Measurements from ENCODE around the gene TUBA4B. TPM values are rescaled to one million over a fixed set of nuclear protein-coding genes. Genes with fewer than 3 reads are reported as not detected.

TUBA4B gene
- polyA plus RNA-seq, 3 donors, result not detected

GRCh38 chr2:219289537-219290361 lies 36.7 kb downstream of the TUBA4B start:
- WGBS (ENCODE audit: insufficient coverage), result 79% methylated on average over 5 of the region's 16 CpGs
- H3K27me3 Mint-ChIP-seq (ENCODE audit: low read depth in 3 of 3), result peaks cover 8 to 29% (median 19%) of the 10 kb centered on the region in 3 donors

More at GRCh38 chr2:219289537-219290361, 36.7 kb downstream of the TUBA4B start:
- peaks cover 14 to 16% of the 10 kb centered on the region in 2 donors for H3K36me3 Mint-ChIP-seq
- H3K4me3 Mint-ChIP-seq, result no peak overlapping the region
- TF ChIP-seq CTCF (IDR thresholded peaks at IDR 0.05), result no peak
- Histone ChIP-seq H3K9ac (ENCODE audit: insufficient read depth, low read length, poor library complexity, severe bottlenecking) (no peak overlapping the region), H3K9me3 (replicated peaks in 1 of 2; ENCODE audit: control insufficient read depth in 1 of 2, insufficient read depth in 1 of 2, low read length in 2 of 2) (no peaks in the 10 kb centered on the region), H3K4me2 (replicated peaks; ENCODE audit: extremely low read depth, low read length, poor library complexity, severe bottlenecking) (no peak overlapping the region), H4K20me1 (ENCODE audit: insufficient read depth, low read length) (peaks cover 5% of the 10 kb centered on the region), H3K27ac (ENCODE audit: low read depth in 1 of 2, low read length in 2 of 2) (no peak overlapping the region), H3K36me3 (replicated peaks in 1 of 2; ENCODE audit: control insufficient read depth in 1 of 2, insufficient read depth in 2 of 2, low read length in 2 of 2) (peaks cover 11 to 14% of the 10 kb centered on the region in 2 donors), H3K4me3 (replicated peaks in 1 of 3; ENCODE audit: low read depth in 2 of 3, low read length in 3 of 3) (no peak overlapping the region), H3K79me2 (ENCODE audit: insufficient read depth, low read length) (no peaks in the 10 kb centered on the region), H3K4me1 (ENCODE audit: control insufficient read depth in 1 of 2, insufficient read depth in 2 of 2, low read length in 2 of 2) (peaks cover 6 to 9% of the 10 kb centered on the region in 2 donors), H2AFZ (ENCODE audit: insufficient read depth, low read depth, low read length, poor library complexity, severe bottlenecking) (no peak overlapping the region), H3K27me3 (ENCODE audit: control insufficient read depth in 2 of 2, insufficient read depth in 2 of 2, low read length in 2 of 2) (peaks cover 0 to 10% of the 10 kb centered on the region in 2 donors)
- intact Hi-C loops (cut with micrococcal nuclease), result no loop called here
- H3K27ac Mint-ChIP-seq, result peak overlapping the region in 1 of 7 donors; percentile 72
- H3K4me1 Mint-ChIP-seq, result peaks cover 9% of the 10 kb centered on the region
- no peak for DNase-seq
- peaks cover 0 to 3% (median 0%) of the 10 kb centered on the region in 7 donors for H3K9me3 Mint-ChIP-seq
